HG03025 (cell line): Measurements from ENCODE around the gene DYNLT4.
A peak's percentile ranks its signal among the peaks of the same experiment; 100 is the strongest.
"Not testable (repeated sequence)": the region's sequence is repeated elsewhere in the genome, so short reads cannot be mapped to it uniquely, and the experiment has no call there.

Experiments used
- ATAC-seq: cut with Tn5 transposase; IDR thresholded peaks from one replicate; pipeline ENCODE4 v1.9.1; 2021; ENCODE audit warnings: mild to moderate bottlenecking, moderate library complexity; ENCODE audit not compliant: unreplicated experiment, low FRiP score

DYNLT4 gene

GRCh38 chr1:44829506-44830384, 22.6 kb upstream of the DYNLT4 start:
- no peak for ATAC-seq

- ATAC-seq, result no peak
Measured at GRCh38 chr1:44828841-44829440, 21.8 kb upstream of the DYNLT4 start.

- no peak for ATAC-seq
Measured at GRCh38 chr1:44828003-44828651, 21.0 kb upstream of the DYNLT4 start.

- no peak for ATAC-seq
Measured at GRCh38 chr1:44827197-44828002, 20.2 kb upstream of the DYNLT4 start.

GRCh38 chr1:44826375-44827196, 19.4 kb upstream of the DYNLT4 start:
- ATAC-seq, result no peak

- ATAC-seq, result not testable (repeated sequence)
Measured at GRCh38 chr1:44824392-44824791, 17.2 kb upstream of the DYNLT4 start.

GRCh38 chr1:44822981-44823451, 15.9 kb upstream of the DYNLT4 start:
- no peak for ATAC-seq

- ATAC-seq, result no peak
Measured at GRCh38 chr1:44822131-44822701, 15.1 kb upstream of the DYNLT4 start.

GRCh38 chr1:44821240-44821715, 14.1 kb upstream of the DYNLT4 start:
- ATAC-seq, result no peak

- peak; percentile 5 for ATAC-seq
Measured at GRCh38 chr1:44820328-44821239, 13.4 kb upstream of the DYNLT4 start.

- ATAC-seq, result peak; percentile 61
Measured at GRCh38 chr1:44819608-44820327, 12.6 kb upstream of the DYNLT4 start.

- no peak for ATAC-seq
Measured at GRCh38 chr1:44819196-44819607, 12.1 kb upstream of the DYNLT4 start.

GRCh38 chr1:44817771-44818495, 10.8 kb upstream of the DYNLT4 start:
- ATAC-seq, result no peak

- ATAC-seq, result no peak
Measured at GRCh38 chr1:44817307-44817706, 10.2 kb upstream of the DYNLT4 start.

- ATAC-seq, result not testable (repeated sequence)
Measured at GRCh38 chr1:44815926-44816325, 8.8 kb upstream of the DYNLT4 start.

GRCh38 chr1:44812822-44813543, 5.8 kb upstream of the DYNLT4 start:
- no peak for ATAC-seq
